ENCODE measurements around the gene KCNE4. TPM values are rescaled to one million over a fixed set of nuclear protein-coding genes. Genes with fewer than 3 reads are reported as not detected.

KCNE4 gene
- polyA plus RNA-seq, 1 donor, result 3.4 TPM

GRCh38 chr2:223041527-223042109, 10.4 kb upstream of the KCNE4 start:
- no peak for DNase-seq

- DNase-seq, result no peak
Measured at GRCh38 chr2:223042284-223042683, 9.7 kb upstream of the KCNE4 start.

GRCh38 chr2:223042704-223043118, 9.3 kb upstream of the KCNE4 start:
- no peak for DNase-seq

- no peak for DNase-seq
Measured at GRCh38 chr2:223043164-223043941, 8.6 kb upstream of the KCNE4 start.

- DNase-seq, result no peak
Measured at GRCh38 chr2:223044092-223044836, 7.7 kb upstream of the KCNE4 start.

- DNase-seq, result no peak
Measured at GRCh38 chr2:223044916-223045700, 6.9 kb upstream of the KCNE4 start.

- DNase-seq, result no peak
Measured at GRCh38 chr2:223046470-223047040, 5.4 kb upstream of the KCNE4 start.

- DNase-seq, result no peak
Measured at GRCh38 chr2:223047260-223047761, 4.7 kb upstream of the KCNE4 start.

- DNase-seq, result no peak
Measured at GRCh38 chr2:223048519-223048918, 3.5 kb upstream of the KCNE4 start.

GRCh38 chr2:223049356-223049755, 2.6 kb upstream of the KCNE4 start:
- no peak for DNase-seq

GRCh38 chr2:223050188-223050587, 1.8 kb upstream of the KCNE4 start:
- DNase-seq, result no peak

- DNase-seq, result no peak
Measured at GRCh38 chr2:223050900-223051504, 988 bp upstream of the KCNE4 start.

- peak; percentile 51 for DNase-seq
Measured at GRCh38 chr2:223052548-223053483, 826 bp downstream of the KCNE4 start.

- no peak for DNase-seq
Measured at GRCh38 chr2:223053484-223054192, 1.6 kb downstream of the KCNE4 start.

- DNase-seq, result peak; percentile 79
Measured at GRCh38 chr2:223054193-223054781, 2.3 kb downstream of the KCNE4 start.

GRCh38 chr2:223055140-223055539, 3.1 kb downstream of the KCNE4 start:
- peak; percentile 93 for DNase-seq

GRCh38 chr2:223055836-223056235, 3.8 kb downstream of the KCNE4 start:
- DNase-seq, result no peak

GRCh38 chr2:223056701-223057418, 4.9 kb downstream of the KCNE4 start:
- DNase-seq, result peak; percentile 67

- DNase-seq, result peak; percentile 44
Measured at GRCh38 chr2:223057569-223057968, 5.6 kb downstream of the KCNE4 start.

All from hindlimb muscle (tissue), 1 donor.